ENCODE data around the gene ZCWPW1.

ZCWPW1 gene

DNA sequence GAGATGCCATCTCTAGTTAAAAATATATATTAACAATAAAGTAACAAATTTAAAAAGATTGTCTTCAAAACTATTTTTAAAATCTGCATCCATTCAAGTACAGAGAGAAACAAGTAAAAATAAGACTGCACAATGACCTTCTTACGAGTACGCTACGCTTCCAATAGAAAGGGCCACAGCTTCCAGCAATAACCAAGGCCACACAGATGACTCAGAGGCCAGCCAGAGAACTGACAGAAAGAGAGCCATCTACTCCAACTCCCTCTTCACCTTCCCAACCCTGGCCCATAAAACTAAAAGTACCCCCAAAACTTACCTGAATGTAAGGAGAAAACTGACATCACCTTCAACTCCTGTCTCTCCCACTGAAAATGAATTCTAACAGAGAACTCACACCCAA, 28.5 kb downstream of the ZCWPW1 start:
- no peaks in the 10 kb centered on the region for H3F3A ChIP-seq (ENCODE audit: insufficient read depth, low read length)
- H3K27me3 ChIP-seq (ENCODE audit: insufficient read depth, low read length): no peaks in the 10 kb centered on the region
- H3K27ac ChIP-seq (ENCODE audit: low read depth, low read length, poor library complexity, severe bottlenecking): no peak overlapping the region
- H3K4me2 ChIP-seq (ENCODE audit: low read length): no peak overlapping the region
- no peak overlapping the region for H3K4me3 ChIP-seq (ENCODE audit: low read depth, low read length, poor library complexity, severe bottlenecking)
- H4K20me1 ChIP-seq (ENCODE audit: insufficient read depth, low read length): no peaks in the 10 kb centered on the region
- no peaks in the 10 kb centered on the region for H3K36me3 ChIP-seq (ENCODE audit: insufficient read depth, low read length)
- TF ChIP-seq CTCF (IDR thresholded peaks at IDR 0.05; ENCODE audit: low read length): no peak
- TF ChIP-seq EZH2 (IDR thresholded peaks at IDR 0.05; ENCODE audit: borderline replicate concordance, low read length): no peak
- H3K79me2 ChIP-seq (ENCODE audit: insufficient read depth, low read length): no peaks in the 10 kb centered on the region
- H2AFZ ChIP-seq (ENCODE audit: low read length): no peak overlapping the region
- no peaks in the 10 kb centered on the region for H3K9me2 ChIP-seq (ENCODE audit: low read depth, low read length)
- H3K4me1 ChIP-seq (ENCODE audit: insufficient read depth, low read length, severe bottlenecking): peaks cover 12% of the 10 kb centered on the region
- H3K9ac ChIP-seq (ENCODE audit: low read length): no peak overlapping the region
- H3K9me3 ChIP-seq (ENCODE audit: low read length): no peaks in the 10 kb centered on the region

GRCh38 chr7:100398239-100398638, 30.3 kb downstream of the ZCWPW1 start:
- no peaks in the 10 kb centered on the region for H3K79me2 ChIP-seq (ENCODE audit: insufficient read depth, low read length)
- H4K20me1 ChIP-seq (ENCODE audit: insufficient read depth, low read length): no peaks in the 10 kb centered on the region
- no peaks in the 10 kb centered on the region for H3K9me3 ChIP-seq (ENCODE audit: low read length)
- H3K4me3 ChIP-seq (ENCODE audit: low read depth, low read length, poor library complexity, severe bottlenecking): no peak overlapping the region
- no peak overlapping the region for H2AFZ ChIP-seq (ENCODE audit: low read length)
- no peaks in the 10 kb centered on the region for H3K36me3 ChIP-seq (ENCODE audit: insufficient read depth, low read length)
- H3K4me1 ChIP-seq (ENCODE audit: insufficient read depth, low read length, severe bottlenecking): peaks cover 12% of the 10 kb centered on the region
- H3K27me3 ChIP-seq (ENCODE audit: insufficient read depth, low read length): peaks cover 6% of the 10 kb centered on the region
- H3F3A ChIP-seq (ENCODE audit: insufficient read depth, low read length): no peaks in the 10 kb centered on the region
- TF ChIP-seq EZH2 (IDR thresholded peaks at IDR 0.05; ENCODE audit: borderline replicate concordance, low read length) (no peak), CTCF (IDR thresholded peaks at IDR 0.05; ENCODE audit: low read length) (no peak)
- no peaks in the 10 kb centered on the region for H3K9me2 ChIP-seq (ENCODE audit: low read depth, low read length)
- no peak overlapping the region for H3K27ac ChIP-seq (ENCODE audit: low read depth, low read length, poor library complexity, severe bottlenecking)
- no peak overlapping the region for H3K9ac ChIP-seq (ENCODE audit: low read length)
- no peak overlapping the region for H3K4me2 ChIP-seq (ENCODE audit: low read length)

- no peak overlapping the region for H3K4me3 ChIP-seq (ENCODE audit: low read depth, low read length, poor library complexity, severe bottlenecking)
- H3K9ac ChIP-seq (ENCODE audit: low read length): no peak overlapping the region
- peaks cover 12% of the 10 kb centered on the region for H3K4me1 ChIP-seq (ENCODE audit: insufficient read depth, low read length, severe bottlenecking)
- no peaks in the 10 kb centered on the region for H3K9me2 ChIP-seq (ENCODE audit: low read depth, low read length)
- TF ChIP-seq EZH2 (IDR thresholded peaks at IDR 0.05; ENCODE audit: borderline replicate concordance, low read length): no peak
- TF ChIP-seq CTCF (IDR thresholded peaks at IDR 0.05; ENCODE audit: low read length): peak; percentile 13; the same call in 1 of the 2 replicates
- no peaks in the 10 kb centered on the region for H3K79me2 ChIP-seq (ENCODE audit: insufficient read depth, low read length)
- H3K27me3 ChIP-seq (ENCODE audit: insufficient read depth, low read length): peaks cover 6% of the 10 kb centered on the region
- H3K9me3 ChIP-seq (ENCODE audit: low read length): no peaks in the 10 kb centered on the region
- H3F3A ChIP-seq (ENCODE audit: insufficient read depth, low read length): no peaks in the 10 kb centered on the region
- H3K4me2 ChIP-seq (ENCODE audit: low read length): no peak overlapping the region; the same call in 1 of the 2 replicates
- H4K20me1 ChIP-seq (ENCODE audit: insufficient read depth, low read length): no peaks in the 10 kb centered on the region
- no peak overlapping the region for H2AFZ ChIP-seq (ENCODE audit: low read length)
- no peaks in the 10 kb centered on the region for H3K36me3 ChIP-seq (ENCODE audit: insufficient read depth, low read length)
- H3K27ac ChIP-seq (ENCODE audit: low read depth, low read length, poor library complexity, severe bottlenecking): no peak overlapping the region
These were observed 31.0 kb downstream of the ZCWPW1 start for GRCh38 chr7:100397315-100398081.
